NCI-H2196 treated with DMSO at 0.1 percent for 48 hours (cell line): ENCODE data around the gene PML.
"Not testable (repeated sequence)": the region's sequence is repeated elsewhere in the genome, so short reads cannot be mapped to it uniquely, and the experiment has no call there.

ENCODE experiments used
- DNase-seq: peaks from one replicate; lab custom pipeline; 2025; ENCODE audit not compliant: unreplicated experiment; lab: John Stamatoyannopoulos, UW

The PML gene

DNA sequence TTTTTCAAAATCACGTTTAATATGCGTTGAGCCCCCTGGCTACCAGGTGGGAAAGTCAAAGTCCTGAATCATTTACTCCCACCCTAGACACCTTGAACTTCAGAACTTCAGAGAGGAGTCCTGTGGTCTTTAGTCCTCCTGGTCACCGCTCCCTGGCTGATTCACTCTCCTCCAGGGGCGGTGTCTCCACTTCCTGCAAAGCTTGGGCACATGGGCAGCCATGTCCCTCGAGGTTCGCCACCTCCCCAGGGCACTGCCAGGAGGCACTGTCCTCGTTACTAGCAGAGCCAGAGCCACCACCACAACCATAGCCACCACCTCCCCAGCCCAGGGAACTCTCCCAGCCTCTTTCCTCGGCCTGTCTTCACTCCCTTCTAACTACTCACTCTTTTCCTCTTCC, 37.2 kb upstream of the PML start:
- no peak for DNase-seq

DNA sequence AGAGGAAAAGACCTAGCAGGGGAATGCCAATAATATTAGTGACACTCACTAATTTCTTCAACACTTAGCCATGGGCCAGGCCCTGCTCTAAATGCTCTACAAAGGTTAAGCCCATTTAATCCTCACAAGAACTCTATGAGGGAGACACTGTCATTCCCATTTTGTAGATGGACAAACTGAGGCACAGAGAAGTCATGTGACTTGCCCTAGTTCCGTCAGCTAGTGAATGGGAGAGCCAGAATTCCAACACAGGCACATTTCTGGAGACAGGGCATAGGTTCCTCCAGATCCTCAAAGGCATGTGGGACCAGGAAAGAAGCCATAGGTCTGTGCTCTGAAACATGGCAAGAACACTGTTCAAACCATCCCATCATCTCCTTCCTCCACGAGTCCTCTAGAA, 36.7 kb upstream of the PML start:
- no peak for DNase-seq

DNA sequence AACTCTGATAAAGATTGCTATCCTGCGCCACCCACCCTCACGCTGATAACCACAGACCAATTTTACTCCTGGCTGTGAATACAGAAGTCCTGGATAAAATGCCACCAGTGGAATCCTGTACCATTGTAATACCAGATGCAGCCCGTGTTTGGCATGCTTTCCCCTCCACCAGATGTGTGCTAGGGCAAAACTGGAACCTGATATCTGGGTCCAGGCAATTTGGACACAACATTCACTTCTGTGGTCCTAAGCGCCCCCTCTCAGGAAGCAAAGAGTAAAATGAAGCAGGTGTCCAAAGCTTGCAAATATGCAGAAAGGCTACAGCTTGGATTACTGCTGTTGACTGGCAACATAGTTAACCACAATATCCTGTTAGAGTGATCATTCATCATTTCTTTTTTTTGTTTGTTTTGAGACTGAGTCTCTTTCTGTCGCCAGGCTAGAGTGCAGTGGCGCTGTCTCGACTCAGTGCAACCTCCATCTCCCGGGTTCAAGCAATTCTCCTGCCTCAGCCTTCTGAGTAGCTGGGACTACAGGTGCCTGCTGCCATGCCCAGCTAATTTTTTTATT, 35.4 kb upstream of the PML start:
- DNase-seq = no peak

DNA sequence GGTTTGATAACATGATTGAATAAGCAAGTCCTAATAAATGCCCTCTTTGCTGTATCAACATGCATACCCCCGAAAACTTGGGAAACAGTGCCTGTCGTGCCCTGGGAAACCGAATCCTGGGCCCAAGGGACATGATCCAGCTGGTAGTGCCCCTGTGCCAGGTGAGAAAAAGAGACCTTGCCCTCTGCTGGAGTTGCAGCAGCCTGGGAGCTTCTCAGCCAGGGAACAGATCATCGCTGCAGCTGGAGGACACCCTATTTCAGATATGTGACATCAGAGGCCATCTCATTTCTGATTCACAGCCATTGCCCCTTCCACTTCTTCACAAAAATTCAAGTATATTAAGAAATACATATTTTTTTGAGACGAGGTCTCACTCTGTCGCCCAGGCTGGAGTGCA, 34.7 kb upstream of the PML start:
- DNase-seq = no peak

DNA sequence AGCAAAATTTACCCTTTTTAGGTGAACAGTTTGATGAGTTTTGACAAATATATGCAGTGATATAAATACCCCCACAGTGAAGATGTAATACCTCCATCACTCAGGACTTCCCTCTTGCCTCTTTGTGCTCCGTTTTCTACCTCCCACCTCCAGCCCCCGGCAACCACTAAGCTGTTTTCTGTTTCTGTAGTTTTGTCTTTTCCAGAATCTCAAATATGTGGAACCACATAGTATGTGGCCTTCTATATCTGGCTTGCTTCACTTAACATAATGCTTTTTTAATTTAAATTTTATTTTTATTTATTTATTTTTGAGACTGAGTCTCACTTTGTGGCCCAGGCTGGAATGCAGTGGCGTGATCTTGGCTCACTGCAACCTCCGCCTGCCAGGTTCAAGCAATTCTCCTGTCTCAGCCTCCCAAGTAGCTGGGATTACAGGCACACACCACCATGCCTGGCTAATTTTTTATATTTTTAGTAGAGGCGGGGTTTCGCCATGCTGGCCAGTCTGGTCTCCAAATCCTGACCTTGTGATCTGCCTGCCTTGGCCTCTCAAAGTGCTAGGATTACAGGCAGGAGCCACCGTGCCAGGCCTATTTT, 33.9 kb upstream of the PML start:
- DNase-seq = not testable (repeated sequence)

DNA sequence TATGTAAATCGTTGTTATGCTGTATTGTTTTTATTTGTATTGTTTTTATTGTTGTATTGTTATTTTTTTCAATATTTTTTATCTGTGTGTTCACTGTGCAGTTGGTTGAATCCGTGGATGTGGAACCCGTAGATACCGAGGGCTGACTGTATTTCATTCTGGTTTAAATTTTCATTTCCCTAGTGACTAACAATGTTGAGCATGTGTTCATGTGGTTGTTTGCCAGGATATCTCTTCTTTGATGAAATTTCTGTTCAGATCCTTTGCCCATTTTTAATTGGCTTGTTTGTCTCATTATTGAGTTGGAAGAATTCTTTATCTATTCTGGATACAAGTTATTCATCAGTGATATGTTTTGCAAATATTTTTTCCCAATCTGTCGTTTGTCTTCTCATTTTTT, 32.1 kb upstream of the PML start:
- DNase-seq = no peak

DNA sequence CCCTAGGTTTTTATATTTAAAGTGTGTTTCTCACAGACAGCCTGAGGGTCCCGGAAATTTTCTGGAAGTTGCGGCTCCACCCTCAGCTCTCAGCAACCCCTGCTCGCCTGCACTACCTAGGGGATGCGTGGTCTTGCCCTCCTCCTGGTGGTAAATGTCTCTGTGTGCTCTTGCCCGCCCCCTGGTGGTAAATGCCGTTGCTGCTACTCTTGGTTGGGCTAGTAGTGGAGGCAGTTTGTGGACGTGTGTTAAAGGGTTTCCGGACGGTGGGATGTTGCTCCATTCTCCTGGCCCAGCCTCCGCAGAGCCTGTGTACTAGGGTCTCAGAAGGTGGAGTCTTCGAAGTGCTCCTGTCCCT, 29.8 kb upstream of the PML start:
- no peak for DNase-seq

DNA sequence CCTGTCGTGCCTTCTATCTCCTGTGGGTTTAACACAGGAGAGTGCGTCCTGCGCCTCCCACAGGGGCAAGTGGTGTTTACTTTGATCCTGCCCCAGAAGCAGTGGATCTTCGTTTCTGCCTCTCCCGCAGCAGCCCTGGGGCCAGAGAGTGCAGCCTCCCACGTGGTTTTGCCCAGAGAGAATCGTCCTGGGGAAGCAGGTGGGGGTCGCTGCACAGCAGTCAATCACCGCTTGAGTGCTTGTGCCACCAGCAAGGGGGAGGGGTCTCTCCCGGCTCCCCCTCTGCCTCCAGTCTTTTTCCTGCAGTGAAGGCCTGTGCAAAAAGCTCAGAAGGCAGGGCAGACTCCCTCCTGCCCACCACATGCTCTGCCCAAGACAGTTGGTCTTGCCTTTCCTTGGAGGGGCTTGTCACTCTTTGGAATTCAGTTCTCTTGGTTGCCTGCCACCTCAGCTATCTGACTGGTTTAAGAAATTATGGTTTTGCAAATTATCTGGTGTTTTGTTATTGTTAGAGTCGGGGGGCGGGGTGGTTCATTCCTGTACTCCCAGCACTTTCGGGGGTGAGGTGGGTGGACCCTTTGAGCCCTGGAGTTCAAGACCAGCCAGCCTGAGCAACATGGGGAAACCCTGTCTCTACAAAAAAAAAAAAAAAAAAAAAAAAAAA, 29.3 kb upstream of the PML start:
- no peak for DNase-seq

DNA sequence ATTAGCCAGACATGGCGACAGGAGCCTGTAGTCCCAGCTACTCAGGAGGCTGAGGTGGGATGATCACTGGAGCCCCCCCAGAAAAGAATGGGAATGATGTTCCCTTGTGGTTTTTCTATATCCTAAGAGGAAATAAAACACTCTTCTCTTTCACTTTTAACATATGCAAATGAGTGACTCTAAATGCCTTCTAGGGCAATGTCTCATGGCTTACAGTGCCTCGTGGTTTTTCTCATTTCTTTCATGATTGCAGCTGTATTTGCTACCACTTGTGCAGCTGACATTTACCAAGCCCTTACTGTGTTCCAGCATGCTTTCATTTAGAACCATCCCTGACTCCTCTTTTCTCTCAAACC, 28.8 kb upstream of the PML start:
- no peak for DNase-seq

DNA sequence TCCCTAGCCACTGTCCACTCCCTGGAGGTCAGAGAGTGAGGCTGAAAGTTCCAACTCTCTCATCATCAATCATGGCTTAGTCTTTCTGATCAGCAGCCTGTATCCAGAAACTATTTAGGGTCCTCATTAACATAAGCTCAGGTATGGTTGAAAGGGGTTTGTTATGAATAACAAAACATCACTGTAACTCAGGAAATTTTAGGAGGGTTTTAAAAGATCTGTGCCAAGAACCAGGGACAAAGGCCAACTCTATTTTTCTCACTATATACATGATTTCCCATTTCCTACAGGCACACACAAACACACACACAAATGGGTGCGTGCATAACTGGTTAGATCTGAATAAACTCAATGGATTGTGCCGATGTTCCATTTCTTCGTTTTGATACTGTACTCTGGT, 26.1 kb upstream of the PML start:
- DNase-seq = no peak

DNA sequence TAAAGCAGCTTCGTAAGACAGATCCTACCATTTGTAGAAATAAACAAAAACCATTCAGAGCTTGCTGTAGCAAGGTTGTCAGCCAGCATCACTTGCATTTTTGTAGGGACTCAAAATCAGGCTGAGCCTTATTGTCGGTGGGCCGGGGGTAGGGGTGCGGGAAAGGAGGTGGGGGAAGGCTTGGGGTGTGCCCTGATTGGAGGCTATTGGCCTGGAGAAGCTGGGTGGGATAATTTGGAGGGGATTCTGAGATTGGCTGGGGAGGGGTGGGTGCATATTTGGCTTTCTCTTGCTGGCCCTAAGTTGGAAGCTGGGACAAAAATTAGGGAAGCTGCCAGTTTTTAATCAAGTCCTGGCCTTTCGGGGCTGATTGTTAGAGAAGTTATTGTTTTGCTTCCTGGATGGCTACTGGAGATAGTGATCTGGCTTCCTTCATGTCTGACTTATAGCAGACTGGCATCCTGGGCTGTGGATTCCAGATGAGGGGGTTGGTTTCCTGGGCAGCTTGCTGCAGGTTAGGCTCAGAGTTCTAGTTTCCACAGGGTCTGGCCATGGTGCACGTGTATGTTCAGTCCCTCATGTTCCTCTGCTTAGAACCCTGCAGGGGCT, 25.3 kb upstream of the PML start:
- no peak for DNase-seq

DNA sequence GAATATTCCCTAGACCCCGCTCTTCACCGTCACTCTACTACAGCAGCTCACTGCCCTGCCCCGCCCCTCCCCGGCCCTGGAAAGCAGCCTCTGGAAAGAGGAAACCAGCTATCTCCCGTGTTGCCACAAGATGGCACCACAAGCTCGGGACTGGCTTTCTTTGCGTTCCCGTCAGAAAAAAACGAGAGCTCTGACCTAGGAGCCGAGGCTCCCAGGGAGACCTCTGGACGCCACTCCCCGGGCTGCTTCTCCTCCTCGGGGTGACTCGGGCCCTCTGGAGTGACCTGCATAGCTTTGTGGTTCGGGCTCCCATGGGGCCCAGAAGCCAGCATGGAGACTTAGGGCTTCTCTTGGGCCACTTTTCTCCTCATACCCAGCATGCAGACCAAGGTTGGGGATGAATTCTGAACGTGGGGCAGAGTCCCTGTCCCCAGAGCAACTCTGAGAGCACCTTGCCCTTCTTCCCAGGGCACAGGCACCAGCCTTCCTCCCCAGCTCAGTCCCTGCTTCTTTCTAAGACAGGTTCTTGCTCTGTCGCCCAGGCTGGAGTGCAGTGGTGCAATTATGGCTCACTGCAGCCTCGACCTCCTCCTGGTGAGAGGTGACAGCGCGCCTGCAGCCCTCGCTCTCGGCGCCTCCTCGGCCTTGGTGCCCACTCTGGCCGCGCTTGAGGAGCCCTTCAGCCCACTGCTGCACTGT, 21.4 kb upstream of the PML start:
- DNase-seq = no peak

DNA sequence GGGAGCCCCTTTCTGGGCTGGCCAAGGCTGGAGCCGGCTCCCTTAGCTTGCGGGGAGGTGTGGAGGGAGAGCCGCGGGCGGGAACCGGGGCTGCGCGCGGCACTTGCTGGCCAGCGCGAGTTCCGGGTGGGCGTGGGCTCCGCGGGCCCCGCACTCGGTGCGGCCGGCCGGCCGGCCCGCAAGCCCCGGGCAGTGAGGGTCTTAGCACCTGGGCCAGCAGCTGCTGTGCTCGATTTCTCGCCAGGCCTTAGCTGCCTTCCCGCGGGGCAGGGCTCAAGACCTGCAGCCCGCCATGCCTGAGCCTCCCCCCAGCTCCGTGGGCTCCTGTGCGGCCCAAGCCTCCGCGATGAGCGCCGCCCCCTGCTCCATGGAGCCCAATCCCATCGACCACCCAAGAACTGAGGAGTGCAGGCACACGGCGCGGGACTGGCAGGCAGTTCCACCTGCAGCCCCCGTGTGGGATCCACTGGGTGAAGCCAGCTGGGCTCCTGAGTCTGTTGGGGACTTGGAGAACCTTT, 20.8 kb upstream of the PML start:
- DNase-seq = not testable (repeated sequence)

DNA sequence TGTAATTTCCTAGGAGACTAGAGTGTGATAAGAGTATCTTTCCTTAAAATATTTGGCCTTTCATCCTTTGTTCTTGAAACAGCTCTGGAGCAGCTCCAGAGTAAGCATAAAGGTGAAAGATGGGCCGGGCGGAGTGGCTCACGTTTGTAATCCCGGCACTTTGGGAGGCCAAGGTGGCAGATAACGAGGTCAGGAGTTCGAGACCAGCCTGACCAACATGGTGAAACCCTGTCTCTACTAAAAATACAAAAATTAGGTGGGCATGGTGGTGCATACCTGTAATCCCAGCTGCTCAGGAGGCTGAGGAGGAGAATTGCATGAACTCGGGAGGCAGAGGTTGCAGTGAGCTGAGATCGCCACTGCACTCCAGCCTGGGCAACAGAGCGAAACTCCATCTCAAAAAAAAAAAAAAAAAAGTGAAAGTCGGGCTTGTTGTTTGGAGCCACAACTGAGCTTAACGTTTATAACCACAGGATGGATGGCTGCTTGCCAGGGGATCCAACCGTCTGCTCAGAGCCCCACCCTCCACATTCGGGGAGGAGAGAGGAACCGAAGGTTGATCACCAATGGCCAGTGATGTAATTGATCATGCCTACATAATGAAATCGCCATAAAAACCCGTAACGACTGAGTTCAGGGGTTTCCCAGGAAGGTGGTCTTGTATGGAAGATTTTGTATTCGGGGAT, 18.9 kb upstream of the PML start:
- not testable (repeated sequence) for DNase-seq

DNA sequence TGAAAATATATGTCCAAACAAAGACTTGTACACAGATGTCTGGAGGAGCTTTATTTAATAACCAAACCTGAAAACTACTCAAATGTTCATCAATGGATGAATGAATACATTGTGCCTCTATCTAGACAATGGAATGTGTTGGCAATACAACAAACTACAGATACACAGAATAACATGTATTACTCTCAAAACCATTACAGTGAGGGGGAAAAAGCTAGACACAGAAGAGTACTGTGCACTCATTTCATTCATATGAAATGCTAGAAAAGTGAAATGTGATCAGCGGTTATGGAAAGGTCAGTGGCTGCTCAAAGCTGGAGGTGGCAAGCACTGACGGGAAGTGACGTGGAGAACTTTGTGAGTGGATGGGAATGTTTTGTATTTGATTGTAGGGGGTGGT, 15.6 kb upstream of the PML start:
- DNase-seq = no peak

DNA sequence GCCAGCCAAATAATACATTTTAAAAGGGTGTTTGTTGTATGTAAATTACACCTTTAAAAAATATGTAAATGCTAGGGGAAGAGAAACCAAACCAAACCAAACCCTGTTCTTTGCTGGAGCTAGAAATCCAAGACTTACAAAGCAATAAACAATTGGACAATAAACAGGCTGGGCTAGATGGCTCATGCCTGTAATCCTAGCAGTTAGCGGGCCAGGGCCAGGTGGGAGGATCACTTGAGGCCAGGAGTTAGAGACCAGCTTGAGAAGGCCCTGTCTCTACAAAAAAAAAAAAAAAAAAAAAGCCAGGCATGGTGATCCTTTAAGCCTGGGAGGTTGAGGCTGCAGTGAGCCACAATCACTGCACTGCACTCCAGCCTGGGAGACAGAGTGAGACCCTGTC, 14.9 kb upstream of the PML start:
- no peak for DNase-seq

DNA sequence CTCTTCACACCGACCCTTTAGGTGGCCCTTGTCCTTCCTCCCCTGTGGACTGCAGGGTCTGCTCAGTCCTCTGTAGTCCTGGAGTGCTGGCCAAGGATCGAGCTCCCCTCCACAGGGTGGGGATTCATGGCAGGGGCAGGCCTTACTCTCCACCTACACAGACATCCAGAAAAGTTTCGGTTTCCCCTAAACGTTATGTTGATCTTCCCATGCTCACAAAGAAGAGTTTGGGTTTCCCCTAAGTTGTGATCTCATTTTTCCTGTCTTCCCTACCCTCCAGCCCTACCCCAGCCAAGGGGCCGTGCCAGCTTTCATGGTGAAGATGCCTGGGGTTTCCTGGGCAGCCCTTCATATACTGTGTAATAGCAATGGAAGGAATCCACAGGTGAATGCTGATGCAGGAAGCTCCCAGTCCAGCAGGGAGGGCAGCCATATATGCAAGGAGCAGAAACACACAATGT, 12.7 kb upstream of the PML start:
- DNase-seq = no peak

DNA sequence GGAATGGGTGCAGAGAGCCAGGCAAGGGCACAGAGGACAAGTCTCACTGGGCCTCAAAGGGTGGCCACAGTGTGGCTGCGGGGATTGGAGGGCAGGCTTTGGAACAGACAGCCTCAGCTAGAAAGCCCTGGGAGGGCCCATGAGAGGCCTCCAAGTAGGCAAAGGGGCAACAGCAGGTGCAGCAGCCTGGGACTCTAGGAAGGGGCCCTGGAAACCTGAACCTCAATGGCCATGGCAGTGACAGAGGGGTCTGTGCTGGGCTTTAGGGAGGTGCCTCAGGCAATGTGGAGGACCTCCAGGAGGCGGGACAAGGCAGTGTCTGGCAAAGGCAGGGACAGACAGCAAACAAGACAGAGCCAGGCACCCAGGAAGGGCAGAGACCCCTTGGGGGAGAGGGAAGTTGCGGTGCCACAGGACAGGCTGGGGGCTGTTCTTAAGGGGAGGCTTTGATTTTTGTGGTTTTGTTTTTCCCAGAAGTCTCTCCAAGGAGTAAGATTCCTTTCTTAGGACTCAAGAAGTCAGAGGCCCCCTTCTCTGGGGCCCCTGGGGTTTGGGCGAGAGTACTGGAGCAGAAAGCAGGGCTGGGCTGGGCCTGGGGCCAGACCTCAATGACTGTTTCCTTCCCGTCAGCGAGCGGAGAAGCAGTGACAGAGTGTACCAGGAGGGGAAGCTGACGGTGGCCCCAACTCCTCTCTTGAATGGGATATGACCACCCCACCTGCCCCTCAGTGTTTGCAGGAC, 12.1 kb upstream of the PML start:
- no peak for DNase-seq

DNA sequence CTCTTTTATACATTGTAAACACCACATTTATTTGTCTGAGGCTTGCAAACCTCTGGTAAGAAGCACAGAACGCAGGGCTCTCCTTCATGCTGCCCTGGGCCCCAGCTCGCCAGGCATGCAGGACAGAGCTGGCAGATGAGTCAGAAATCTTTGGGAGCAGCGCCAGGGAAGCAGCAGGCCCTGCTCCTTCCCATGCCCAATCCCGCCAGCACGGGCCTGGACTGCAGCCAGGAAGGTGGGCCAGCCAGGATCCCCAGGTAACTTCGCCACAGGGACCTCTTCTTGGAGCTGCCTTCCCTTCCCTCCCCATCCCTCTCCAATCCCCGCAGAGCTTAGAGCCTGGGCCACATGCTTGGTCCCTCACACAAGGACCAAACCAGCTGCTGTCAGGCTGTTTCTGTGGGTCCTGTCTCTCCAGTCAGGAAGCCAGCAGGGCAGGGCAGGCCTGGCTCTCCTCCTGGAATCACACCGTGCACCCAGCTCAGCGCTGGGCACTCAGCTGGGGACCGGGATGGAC, 11.2 kb upstream of the PML start:
- DNase-seq = no peak

DNA sequence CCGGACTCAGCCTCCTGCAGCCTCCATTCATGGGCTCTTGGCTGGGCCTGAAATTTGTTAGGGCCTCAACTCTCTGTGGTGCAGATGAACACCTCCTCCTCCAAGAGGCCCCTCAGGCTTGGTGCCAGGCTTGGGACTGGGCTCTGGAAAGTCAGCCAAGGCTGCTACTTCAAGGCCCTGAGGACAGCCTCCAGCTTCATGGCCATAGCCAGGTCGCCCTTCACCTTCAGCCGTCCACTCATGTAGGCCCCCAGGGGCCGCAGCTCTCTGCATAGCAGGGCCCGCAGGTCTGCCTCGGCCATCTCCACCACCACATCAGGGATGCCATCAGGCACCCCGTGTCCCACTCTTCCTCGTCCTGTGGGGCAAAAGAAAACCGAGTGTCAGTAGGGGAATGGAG, 10.7 kb upstream of the PML start:
- no peak for DNase-seq
